H9 (cell line): ENCODE measurements around the gene SLC25A46. TPM values are rescaled to one million over a fixed set of nuclear protein-coding genes. Genes with fewer than 3 reads are reported as not detected.

Experiments
- DNase-seq: peaks from one replicate; pipeline ENCODE4 v3.0.0-alpha.2; 2017
- H2AFZ ChIP-seq: one replicate; pipeline ENCODE4 v1.6.1; 2013; ENCODE audit warnings: mild to moderate bottlenecking, low read length, control low read depth, moderate library complexity
- H2AK5ac ChIP-seq: 2 replicates; pipeline ENCODE4 v1.6.1; 2013; ENCODE audit warnings: low read length, control low read depth, mixed read lengths; ENCODE audit not compliant: insufficient read length
- H2BK120ac ChIP-seq: one replicate; pipeline ENCODE4 v1.6.1; 2013; ENCODE audit warnings: low read depth, mild to moderate bottlenecking, low read length, control low read depth, inconsistent platforms; ENCODE audit not compliant: poor library complexity, severe bottlenecking
- H2BK12ac ChIP-seq: 2 replicates; pipeline ENCODE4 v1.6.1; 2013; ENCODE audit warnings: low read length, control low read depth, mixed read lengths, low read depth; ENCODE audit not compliant: insufficient read length
- H2BK15ac ChIP-seq: 2 replicates; pipeline ENCODE4 v1.6.1; 2013; ENCODE audit warnings: low read depth, low read length, control low read depth
- H2BK20ac ChIP-seq: one replicate; pipeline ENCODE4 v1.6.1; 2013; ENCODE audit warnings: low read depth, mild to moderate bottlenecking, low read length, control low read depth, inconsistent platforms; ENCODE audit not compliant: poor library complexity, severe bottlenecking
- H2BK5ac ChIP-seq: 2 replicates; pipeline ENCODE4 v1.6.1; 2013; ENCODE audit warnings: low read length, control low read depth, mixed read lengths; ENCODE audit not compliant: insufficient read length
- H3K14ac ChIP-seq: 2 replicates; pipeline ENCODE4 v1.6.1; 2013; ENCODE audit warnings: low read length, control low read depth; ENCODE audit not compliant: insufficient read depth
- H3K18ac ChIP-seq: 2 replicates; pipeline ENCODE4 v1.6.1; 2013; ENCODE audit warnings: low read depth, mild to moderate bottlenecking, mixed read lengths, low read length, control low read depth; ENCODE audit not compliant: insufficient read length
- H3K23ac ChIP-seq: 2 replicates; pipeline ENCODE4 v1.6.1; 2013; ENCODE audit warnings: low read length, control low read depth, mixed read lengths, low read depth; ENCODE audit not compliant: insufficient read length
- H3K23me2 ChIP-seq: 2 replicates; pipeline ENCODE4 v1.6.1; 2013; ENCODE audit warnings: low read depth, mild to moderate bottlenecking, mixed read lengths, low read length, control low read depth; ENCODE audit not compliant: insufficient read length, poor library complexity, severe bottlenecking
- H3K27ac ChIP-seq: 2 replicates; pipeline ENCODE4 v1.5.1; 2013; ENCODE audit warnings: low read length, control low read depth, mixed read lengths, low read depth; ENCODE audit not compliant: insufficient read length
- H3K27me3 ChIP-seq: 2 replicates; pipeline ENCODE4 v1.6.1; 2013; ENCODE audit warnings: low read length, control low read depth, inconsistent platforms; ENCODE audit not compliant: insufficient read depth
- H3K4ac ChIP-seq: 2 replicates; pipeline ENCODE4 v1.6.1; 2013; ENCODE audit warnings: low read depth, mild to moderate bottlenecking, control low read depth, inconsistent platforms, low read length, moderate library complexity
- H3K4me1 ChIP-seq: 2 replicates; pipeline ENCODE4 v1.6.1; 2013; ENCODE audit warnings: low read length, control low read depth, inconsistent platforms; ENCODE audit not compliant: insufficient read depth
- H3K4me2 ChIP-seq: 2 replicates; pipeline ENCODE4 v1.6.1; 2013; ENCODE audit warnings: low read length, control low read depth, mixed read lengths; ENCODE audit not compliant: insufficient read length, insufficient read depth
- H3K56ac ChIP-seq: 2 replicates; pipeline ENCODE4 v1.6.1; 2013; ENCODE audit warnings: low read depth, mild to moderate bottlenecking, mixed read lengths, low read length, control low read depth; ENCODE audit not compliant: insufficient read length
- H3K79me1 ChIP-seq: 2 replicates; pipeline ENCODE4 v1.6.1; 2013; ENCODE audit warnings: low read depth, mild to moderate bottlenecking, moderate library complexity, low read length, control low read depth, inconsistent platforms; ENCODE audit not compliant: insufficient read depth, poor library complexity, severe bottlenecking
- H3K79me2 ChIP-seq: 2 replicates; pipeline ENCODE4 v1.6.1; 2013; ENCODE audit warnings: low read length, control low read depth, inconsistent platforms; ENCODE audit not compliant: insufficient read depth
- H3K9ac ChIP-seq: 2 replicates; pipeline ENCODE4 v1.6.1; 2013; ENCODE audit warnings: low read length, control low read depth, mixed read lengths; ENCODE audit not compliant: insufficient read length; ENCODE audit errors: extremely low read depth
- H3K9me3 ChIP-seq: one replicate; pipeline ENCODE4 v1.6.1; 2013; ENCODE audit warnings: low read depth, low read length, inconsistent platforms; ENCODE audit not compliant: control insufficient read depth
- H3T11ph ChIP-seq: one replicate; pipeline ENCODE4 v1.6.1; 2013; ENCODE audit warnings: mild to moderate bottlenecking, low read length, control low read depth, inconsistent platforms
- H4K20me1 ChIP-seq: one replicate; pipeline ENCODE4 v1.6.1; 2013; ENCODE audit not compliant: control insufficient read depth, insufficient read length, insufficient read depth
- H4K5ac ChIP-seq: 2 replicates; pipeline ENCODE4 v1.6.1; 2013; ENCODE audit warnings: low read depth, mild to moderate bottlenecking, mixed read lengths, low read length, control low read depth; ENCODE audit not compliant: insufficient read length
- H4K8ac ChIP-seq: replicated peaks from 2 replicates; pipeline ENCODE4 v1.6.1; 2013; ENCODE audit warnings: low read length, control low read depth, mixed read lengths, low read depth; ENCODE audit not compliant: insufficient read length
- H4K91ac ChIP-seq: 2 replicates; pipeline ENCODE4 v1.6.1; 2013; ENCODE audit warnings: low read depth, mild to moderate bottlenecking, moderate library complexity, mixed read lengths, low read length, control low read depth; ENCODE audit not compliant: insufficient read length
- H3K27ac Mint-ChIP-seq, 3 experiments: 2 replicates in 2 of 3; 3 replicates in 1 of 3; pipeline ENCODE4 v1.8.0; 2020 to 2021; ENCODE audit warnings: mixed read lengths in 3 of 3, mild to moderate bottlenecking in 1 of 3, moderate library complexity in 1 of 3
- H3K27me3 Mint-ChIP-seq: 2 replicates; pipeline ENCODE4 v1.8.0; 2021; ENCODE audit warnings: low read depth, mild to moderate bottlenecking, moderate library complexity, mixed read lengths
- H3K36me3 Mint-ChIP-seq, 3 experiments: 2 replicates in 2 of 3; 3 replicates in 1 of 3; pipeline ENCODE4 v1.8.0; 2020 to 2021; ENCODE audit warnings: low read depth in 3 of 3, mixed read lengths in 3 of 3; ENCODE audit not compliant: insufficient read depth in 1 of 3
- H3K4me1 Mint-ChIP-seq, 2 experiments: 2 replicates each; pipeline ENCODE4 v1.8.0; 2020; ENCODE audit warnings: mixed read lengths in 2 of 2
- H3K4me3 Mint-ChIP-seq, 2 experiments: 2 replicates in 1 of 2; 3 replicates in 1 of 2; pipeline ENCODE4 v1.8.0; 2020 to 2021; ENCODE audit warnings: mild to moderate bottlenecking in 2 of 2, mixed read lengths in 2 of 2, moderate library complexity in 1 of 2
- H3K9me3 Mint-ChIP-seq, 2 experiments: 2 replicates in 1 of 2; 3 replicates in 1 of 2; pipeline ENCODE4 v1.8.0; 2020; ENCODE audit warnings: mild to moderate bottlenecking in 2 of 2, mixed read lengths in 2 of 2, moderate library complexity in 1 of 2
- WGBS: extraction: QIAGEN DNeasy Blood & Tissue Kit; methylation state at CpG from one replicate; pipeline ENCODE4 v1.1.7; 2013; ENCODE audit warnings: missing lambda C conversion rate, low lambda C conversion rate, mixed read lengths; ENCODE audit not compliant: insufficient read length; ENCODE audit errors: extremely low coverage; 5-methylcytosine and 5-hydroxymethylcytosine counted together
- total RNA-seq: library from RNA; stranded (reverse); gene quantifications from 2 replicates; pipeline ENCODE4 v1.2.1, GENCODE V29; 2021
- TF ChIP-seq, protein P1 (sequence below): fragments of 200-600 bp; sonication (generic); conservative IDR thresholded peaks from 3 replicates; pipeline ENCODE4 v1.8.0; 2021; ENCODE audit warnings: antibody characterized with exemption, mild to moderate bottlenecking

Gene SLC25A46
- total RNA-seq, 1 experiment from 2014 or later: 26.0 TPM

DNA sequence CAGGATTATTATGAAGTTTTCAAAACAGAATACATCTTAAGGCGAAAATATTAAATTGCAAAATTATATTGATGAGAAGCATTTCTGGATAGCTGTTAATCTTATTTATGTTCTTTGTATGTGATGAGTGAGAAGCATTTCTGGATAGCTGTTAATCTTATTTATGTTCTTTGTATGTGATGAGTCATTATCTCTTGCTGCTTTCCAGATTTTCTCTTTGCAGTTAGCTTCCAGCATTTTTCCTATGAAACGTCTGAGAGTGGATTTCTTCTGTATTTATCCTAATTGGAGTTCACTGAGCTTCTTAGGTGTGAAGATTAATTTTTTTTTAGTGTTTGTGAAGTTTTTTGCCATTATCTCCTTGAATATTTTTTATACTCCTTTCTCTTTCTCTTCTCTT, 20.5 kb upstream of the SLC25A46 start:
- WGBS: no CpG with 5 or more reads among the region's 2 CpGs

More for the DNA sequence above, 20.5 kb upstream of the SLC25A46 start:
- Histone ChIP-seq H3K18ac (no peak overlapping the region), H4K91ac (no peak overlapping the region), H4K8ac (no peak overlapping the region), H3T11ph (no peak overlapping the region), H4K20me1 (no peaks in the 10 kb centered on the region), H3K79me2 (no peaks in the 10 kb centered on the region), H2AFZ (no peak overlapping the region), H2BK12ac (no peak overlapping the region), H3K23ac (no peak overlapping the region), H3K79me1 (no peaks in the 10 kb centered on the region), H2BK15ac (no peak overlapping the region), H3K9me3 (no peaks in the 10 kb centered on the region), H3K9ac (no peak overlapping the region), H3K27ac (no peak overlapping the region), H3K4me2 (no peak overlapping the region), H3K4me1 (no peaks in the 10 kb centered on the region), H3K56ac (no peak overlapping the region), H3K14ac (no peak overlapping the region), H3K4ac (no peak overlapping the region), H3K27me3 (no peaks in the 10 kb centered on the region), H4K5ac (no peak overlapping the region), H2BK5ac (no peak overlapping the region), H2BK120ac (no peak overlapping the region), H2BK20ac (no peak overlapping the region), H2AK5ac (no peak overlapping the region), H3K23me2 (no peaks in the 10 kb centered on the region)
- TF ChIP-seq, protein P1, sequence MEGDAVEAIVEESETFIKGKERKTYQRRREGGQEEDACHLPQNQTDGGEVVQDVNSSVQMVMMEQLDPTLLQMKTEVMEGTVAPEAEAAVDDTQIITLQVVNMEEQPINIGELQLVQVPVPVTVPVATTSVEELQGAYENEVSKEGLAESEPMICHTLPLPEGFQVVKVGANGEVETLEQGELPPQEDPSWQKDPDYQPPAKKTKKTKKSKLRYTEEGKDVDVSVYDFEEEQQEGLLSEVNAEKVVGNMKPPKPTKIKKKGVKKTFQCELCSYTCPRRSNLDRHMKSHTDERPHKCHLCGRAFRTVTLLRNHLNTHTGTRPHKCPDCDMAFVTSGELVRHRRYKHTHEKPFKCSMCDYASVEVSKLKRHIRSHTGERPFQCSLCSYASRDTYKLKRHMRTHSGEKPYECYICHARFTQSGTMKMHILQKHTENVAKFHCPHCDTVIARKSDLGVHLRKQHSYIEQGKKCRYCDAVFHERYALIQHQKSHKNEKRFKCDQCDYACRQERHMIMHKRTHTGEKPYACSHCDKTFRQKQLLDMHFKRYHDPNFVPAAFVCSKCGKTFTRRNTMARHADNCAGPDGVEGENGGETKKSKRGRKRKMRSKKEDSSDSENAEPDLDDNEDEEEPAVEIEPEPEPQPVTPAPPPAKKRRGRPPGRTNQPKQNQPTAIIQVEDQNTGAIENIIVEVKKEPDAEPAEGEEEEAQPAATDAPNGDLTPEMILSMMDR: no peak
- no peak overlapping the region for H3K4me3 Mint-ChIP-seq
- DNase-seq: no peak
- no peaks in the 10 kb centered on the region for H3K4me1 Mint-ChIP-seq
- H3K36me3 Mint-ChIP-seq: no peaks in the 10 kb centered on the region
- no peak overlapping the region for H3K27ac Mint-ChIP-seq
- no peaks in the 10 kb centered on the region for H3K27me3 Mint-ChIP-seq
- H3K9me3 Mint-ChIP-seq: peaks cover 0 to 2% of the 10 kb centered on the region in 2 experiments; a peak in 2 of 5 replicates
